Fibroblast of pulmonary artery (primary cell): ENCODE measurements around the gene ZNF516.
A peak's percentile ranks its signal among the peaks of the same experiment; 100 is the strongest.

Source experiments
- DNase-seq: peaks from one replicate; pipeline ENCODE4 v3.0.0-alpha.2; 2010; ENCODE audit warnings: low read depth
- H3K4me3 ChIP-seq: replicated peaks from 2 replicates; pipeline ENCODE4 v1.5.1; 2011; ENCODE audit warnings: low read depth, mild to moderate bottlenecking, control low read depth, low read length, moderate library complexity
- CTCF ChIP-seq: IDR thresholded peaks from 2 replicates; pipeline ENCODE4 v1.5.1; 2011; ENCODE audit warnings: mild to moderate bottlenecking, control low read depth, low read length, inconsistent platforms; ENCODE audit errors: missing control alignments

ZNF516 gene

DNA sequence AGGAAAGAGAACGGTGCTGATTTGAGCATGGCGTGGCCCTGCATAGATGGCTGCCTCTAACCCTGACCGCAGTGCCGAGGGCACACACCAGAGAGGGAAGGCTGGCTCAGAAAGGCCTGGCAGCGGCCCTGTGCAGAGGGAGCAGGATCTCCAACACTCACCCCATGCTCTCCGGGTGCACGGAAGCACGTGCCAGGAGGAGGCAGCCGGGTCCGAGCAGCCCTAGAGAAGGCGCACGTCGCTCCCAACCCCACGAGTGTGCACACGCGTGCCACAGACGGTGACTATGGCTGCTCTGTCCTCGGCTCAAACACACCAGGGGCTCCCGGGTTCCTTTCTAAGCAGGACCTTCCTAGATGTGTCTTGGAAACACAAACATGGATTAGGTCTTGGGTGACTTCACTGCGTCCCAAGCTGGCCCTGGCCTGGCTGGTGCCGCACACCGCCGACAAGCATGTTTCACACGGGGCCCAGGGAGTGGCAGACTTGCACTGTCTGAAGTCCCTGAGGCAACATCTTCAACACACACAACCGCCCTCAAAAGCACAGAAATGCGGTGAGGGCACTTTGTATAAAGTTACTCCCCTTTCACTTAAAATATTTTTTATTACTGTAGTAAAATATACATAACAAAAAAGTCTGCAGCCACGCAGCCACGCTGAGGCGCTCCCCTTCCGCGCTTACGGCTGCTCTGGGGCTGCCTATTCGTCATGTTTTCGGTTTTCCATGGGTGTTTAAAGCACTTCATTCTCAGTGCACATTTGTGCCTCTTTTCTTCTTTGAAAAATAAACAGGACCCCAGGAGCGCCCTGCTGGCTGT, 110.0 kb downstream of the ZNF516 start:
- no peak for TF ChIP-seq CTCF
- DNase-seq = no peak
- no peak overlapping the region for H3K4me3 ChIP-seq

DNA sequence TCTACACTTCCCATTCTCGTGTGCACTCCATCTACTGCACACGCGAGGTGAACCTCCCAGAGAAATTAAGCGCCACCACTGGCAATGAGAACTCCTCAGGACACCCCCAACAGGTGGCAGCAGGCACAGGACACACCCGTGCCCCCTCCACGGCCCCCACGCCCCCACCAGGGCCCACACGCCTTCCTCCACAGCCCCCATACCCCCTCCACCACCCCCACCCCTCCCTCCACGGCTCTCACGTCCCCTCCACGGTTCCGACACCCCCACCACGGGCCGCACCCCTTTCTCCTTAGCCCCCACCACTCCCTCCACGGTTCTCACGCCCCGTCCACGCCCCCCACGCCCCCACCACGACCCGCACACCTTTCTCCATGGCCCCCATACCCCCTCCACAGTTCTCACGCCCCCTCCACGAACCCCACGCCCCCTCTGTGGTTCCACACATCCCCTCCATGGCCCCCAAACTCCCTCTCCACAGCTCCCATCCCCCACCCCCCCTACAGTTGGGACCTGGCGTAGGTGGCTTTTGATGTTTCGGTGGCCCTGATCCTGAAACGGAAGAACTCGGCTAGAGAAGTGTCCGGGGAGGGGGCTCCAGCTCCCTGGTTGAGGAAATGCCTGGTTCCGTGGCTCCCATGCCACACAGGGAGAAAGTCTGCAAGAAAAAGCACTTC, 110.8 kb downstream of the ZNF516 start:
- no peak for DNase-seq
- no peak overlapping the region for H3K4me3 ChIP-seq
- TF ChIP-seq CTCF = no peak

- no peak for DNase-seq
- no peak overlapping the region for H3K4me3 ChIP-seq
- no peak for TF ChIP-seq CTCF
These were observed 111.4 kb downstream of the ZNF516 start for GRCh38 chr18:76383636-76384035.

- no peak for DNase-seq
- H3K4me3 ChIP-seq = no peak overlapping the region
- no peak for TF ChIP-seq CTCF
These were observed 112.8 kb downstream of the ZNF516 start for GRCh38 chr18:76382275-76382674.

- peak; percentile 42 for TF ChIP-seq CTCF
- DNase-seq = no peak
- H3K4me3 ChIP-seq = no peak overlapping the region
These were observed 114.1 kb downstream of the ZNF516 start for GRCh38 chr18:76380791-76381405.

DNA sequence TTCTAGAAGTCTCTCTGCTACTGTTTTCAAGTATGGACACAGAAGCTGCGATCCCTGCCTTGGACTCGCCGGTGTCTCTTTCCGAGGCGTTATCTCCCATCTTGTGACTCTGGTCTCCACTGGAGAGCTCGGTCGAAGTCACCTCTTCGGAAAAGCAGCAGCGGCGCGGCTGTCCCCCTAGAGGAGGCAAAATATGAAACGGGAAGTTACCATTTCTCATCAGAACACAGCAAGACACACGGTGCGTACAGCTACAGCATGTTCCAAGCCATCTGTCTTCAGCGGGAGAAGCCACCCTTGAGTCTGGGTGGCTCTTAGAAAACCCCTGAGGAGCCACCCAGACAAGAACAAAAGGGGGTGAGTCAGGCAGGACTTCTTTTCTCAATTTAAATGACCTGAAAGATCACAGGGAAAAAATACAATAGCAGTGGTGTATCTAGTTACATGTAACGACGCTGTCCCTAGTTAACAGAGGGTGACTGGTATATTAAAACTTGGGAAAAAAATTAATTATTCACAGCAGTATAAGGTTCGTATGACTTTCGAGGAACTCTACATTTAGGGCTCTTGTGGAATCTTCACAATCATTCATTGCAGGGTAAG, 114.8 kb downstream of the ZNF516 start:
- no peak for DNase-seq
- TF ChIP-seq CTCF = no peak
- no peak overlapping the region for H3K4me3 ChIP-seq
